A673 (cell line): ENCODE data around the gene NUTM2F. TPM values are rescaled to one million over a fixed set of nuclear protein-coding genes. Genes with fewer than 3 reads are reported as not detected.

Source experiments
- BruUV-seq: library from RNA; stranded (reverse); fragments of 400-500 nt; replicated peaks from 2 replicates; lab custom pipeline; 2021; lab: Mats Ljungman, UMichigan
- CTCF ChIA-PET: fragments of 300-600 bp; sonication (Branson Sonifier 250); formaldehyde crosslinking; loops from one replicate; lab custom pipeline; 2022; ENCODE audit warnings: antibody characterized with exemption; lab: Charles Lee
- POLR2A ChIA-PET: fragments of 300-600 bp; sonication (Branson Sonifier 250); formaldehyde crosslinking; loops from one replicate; lab custom pipeline; 2022; ENCODE audit warnings: antibody characterized with exemption; ENCODE audit not compliant: low non-redundant PET; lab: Charles Lee
- DNase-seq: peaks from one replicate; pipeline ENCODE4 v3.0.0-alpha.2; 2015; ENCODE audit warnings: low spot score
- H3K27ac ChIP-seq: fragments of 200-600 bp; sonication (generic); 2 replicates; pipeline ENCODE4 v1.5.1; 2016; ENCODE audit warnings: mixed run types, low read depth, mild to moderate bottlenecking, mixed read lengths, antibody characterized with exemption, low read length; ENCODE audit not compliant: poor library complexity, severe bottlenecking
- H3K27me3 ChIP-seq: fragments of 200-600 bp; sonication (generic); replicated peaks from 2 replicates; pipeline ENCODE4 v1.6.1; 2017; ENCODE audit warnings: mixed run types, low read depth, mild to moderate bottlenecking, mixed read lengths, antibody characterized with exemption, low read length; ENCODE audit not compliant: insufficient read depth, poor library complexity
- H3K36me3 ChIP-seq: fragments of 200-600 bp; sonication (generic); 2 replicates; pipeline ENCODE4 v1.6.1; 2016; ENCODE audit warnings: mixed run types, mild to moderate bottlenecking, mixed read lengths, antibody characterized with exemption, low read length; ENCODE audit not compliant: insufficient read depth, poor library complexity, severe bottlenecking
- H3K4me1 ChIP-seq: fragments of 200-600 bp; sonication (generic); 2 replicates; pipeline ENCODE4 v1.6.1; 2017; ENCODE audit warnings: mixed run types, mild to moderate bottlenecking, mixed read lengths, antibody characterized with exemption, low read length; ENCODE audit not compliant: insufficient read depth, poor library complexity, severe bottlenecking
- H3K4me3 ChIP-seq: fragments of 200-600 bp; sonication (generic); 2 replicates; pipeline ENCODE4 v1.5.1; 2016; ENCODE audit warnings: low read depth, mixed run types, mild to moderate bottlenecking, mixed read lengths, low read length; ENCODE audit not compliant: poor library complexity, severe bottlenecking
- H3K9me3 ChIP-seq: fragments of 200-600 bp; sonication (generic); 2 replicates; pipeline ENCODE4 v1.6.1; 2016; ENCODE audit warnings: mixed run types, low read depth, mild to moderate bottlenecking, mixed read lengths, antibody characterized with exemption, low read length; ENCODE audit not compliant: poor library complexity, severe bottlenecking
- EZH2 ChIP-seq: fragments of 200-600 bp; sonication (generic); IDR thresholded peaks from 2 replicates; pipeline ENCODE4 v1.6.1; 2017; ENCODE audit warnings: borderline replicate concordance, low read depth, mild to moderate bottlenecking, mixed read lengths, antibody characterized with exemption, low read length; ENCODE audit not compliant: poor library complexity, severe bottlenecking
- intact Hi-C: fragments of 100-400 bp; cut with micrococcal nuclease; formaldehyde crosslinking; loops from one replicate; pipeline ENCODE4 v1.10.0; 2022; ENCODE audit not compliant: unreplicated experiment
- total RNA-seq: library from RNA; stranded (reverse); gene quantifications from 2 replicates; pipeline ENCODE4 v1.2.3, GENCODE V29; 2021

NUTM2F gene
- total RNA-seq, 1 experiment from 2014 or later: not detected

- no TSS peak for BruUV-seq
- H3K4me1 ChIP-seq: no peaks in the 10 kb centered on the region
- H3K27me3 ChIP-seq: no peaks in the 10 kb centered on the region
- no peaks in the 10 kb centered on the region for H3K36me3 ChIP-seq
- no peak overlapping the region for H3K27ac ChIP-seq
- ChIA-PET POLR2A (no interaction called here), CTCF (no interaction called here)
- TF ChIP-seq EZH2: no peak
- H3K9me3 ChIP-seq: peaks cover 12% of the 10 kb centered on the region
- intact Hi-C loops: no loop called here
- no peak overlapping the region for H3K4me3 ChIP-seq
- no peak for DNase-seq
Observed at GRCh38 chr9:94270009-94270408, 58.4 kb downstream of the NUTM2F start.

- no peaks in the 10 kb centered on the region for H3K27me3 ChIP-seq
- no TSS peak for BruUV-seq
- POLR2A ChIA-PET: no interaction called here
Observed at GRCh38 chr9:94269264-94269663, 59.2 kb downstream of the NUTM2F start.

More at GRCh38 chr9:94269264-94269663, 59.2 kb downstream of the NUTM2F start:
- Histone ChIP-seq H3K36me3 (no peaks in the 10 kb centered on the region), H3K9me3 (peaks cover 12% of the 10 kb centered on the region), H3K27ac (no peak overlapping the region), H3K4me3 (no peak overlapping the region), H3K4me1 (no peaks in the 10 kb centered on the region)
- intact Hi-C loops: no loop called here
- TF ChIP-seq EZH2: no peak
- CTCF ChIA-PET: no interaction called here
- DNase-seq: peak; percentile 58

Other genes with a start within 250 kb of the NUTM2F start
- gene PTPDC1, start 244.2 kb downstream of the NUTM2F start, total RNA-seq: 3.5 and 5.1 TPM in 2 replicates
- 4.2 and 5.4 TPM in 2 replicates for gene ZNF169, start 69.3 kb downstream of the NUTM2F start, total RNA-seq
- 0.17 TPM in 1 of 2 replicates, not detected in the other for gene PCAT7, start 226.4 kb upstream of the NUTM2F start, total RNA-seq